ENCODE data around the gene REX1BD. TPM values are rescaled to one million over a fixed set of nuclear protein-coding genes. Genes with fewer than 3 reads are reported as not detected.
A peak's percentile ranks its signal among the peaks of the same experiment; 100 is the strongest.

The REX1BD gene
- total and polyA plus RNA-seq, 2 of the 13 experiments (the other 11 are each of a cell fraction or from before 2014, with no cell fraction given) = 7.5 to 25.4 TPM

- peak; percentile 40; the same call in 1 of the 2 replicates for TF ChIP-seq TOPORS (CRISPR knock-in tag; IDR thresholded peaks at IDR 0.05)
- TF ChIP-seq ZNF30 (CRISPR knock-in tag; IDR thresholded peaks at IDR 0.05) = no peak
- no peak for TF ChIP-seq ZSCAN21 (CRISPR knock-in tag; IDR thresholded peaks at IDR 0.05; ENCODE audit: borderline replicate concordance)
- TF ChIP-seq MED13 (CRISPR knock-in tag; IDR thresholded peaks at IDR 0.05) = 0 out of 2 replicates have a peak, but pooled peaks have one; percentile 16
- no peak for TF ChIP-seq ZNF224 (CRISPR knock-in tag; IDR thresholded peaks at IDR 0.05)
- TF ChIP-seq, protein P1, sequence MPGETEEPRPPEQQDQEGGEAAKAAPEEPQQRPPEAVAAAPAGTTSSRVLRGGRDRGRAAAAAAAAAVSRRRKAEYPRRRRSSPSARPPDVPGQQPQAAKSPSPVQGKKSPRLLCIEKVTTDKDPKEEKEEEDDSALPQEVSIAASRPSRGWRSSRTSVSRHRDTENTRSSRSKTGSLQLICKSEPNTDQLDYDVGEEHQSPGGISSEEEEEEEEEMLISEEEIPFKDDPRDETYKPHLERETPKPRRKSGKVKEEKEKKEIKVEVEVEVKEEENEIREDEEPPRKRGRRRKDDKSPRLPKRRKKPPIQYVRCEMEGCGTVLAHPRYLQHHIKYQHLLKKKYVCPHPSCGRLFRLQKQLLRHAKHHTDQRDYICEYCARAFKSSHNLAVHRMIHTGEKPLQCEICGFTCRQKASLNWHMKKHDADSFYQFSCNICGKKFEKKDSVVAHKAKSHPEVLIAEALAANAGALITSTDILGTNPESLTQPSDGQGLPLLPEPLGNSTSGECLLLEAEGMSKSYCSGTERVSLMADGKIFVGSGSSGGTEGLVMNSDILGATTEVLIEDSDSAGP (CRISPR knock-in tag; IDR thresholded peaks at IDR 0.05; ENCODE audit: borderline replicate concordance) = peak; percentile 90
- TF ChIP-seq ARID3A (IDR thresholded peaks at IDR 0.05; ENCODE audit: low read depth, low read length) = no peak
- TF ChIP-seq ZBTB44 (CRISPR knock-in tag; IDR thresholded peaks at IDR 0.05) = no peak
- peak; percentile 65; the same call in 1 of the 2 replicates for TF ChIP-seq ZNF747 (CRISPR knock-in tag; IDR thresholded peaks at IDR 0.05; ENCODE audit: borderline replicate concordance)
- TF ChIP-seq, protein P2, sequence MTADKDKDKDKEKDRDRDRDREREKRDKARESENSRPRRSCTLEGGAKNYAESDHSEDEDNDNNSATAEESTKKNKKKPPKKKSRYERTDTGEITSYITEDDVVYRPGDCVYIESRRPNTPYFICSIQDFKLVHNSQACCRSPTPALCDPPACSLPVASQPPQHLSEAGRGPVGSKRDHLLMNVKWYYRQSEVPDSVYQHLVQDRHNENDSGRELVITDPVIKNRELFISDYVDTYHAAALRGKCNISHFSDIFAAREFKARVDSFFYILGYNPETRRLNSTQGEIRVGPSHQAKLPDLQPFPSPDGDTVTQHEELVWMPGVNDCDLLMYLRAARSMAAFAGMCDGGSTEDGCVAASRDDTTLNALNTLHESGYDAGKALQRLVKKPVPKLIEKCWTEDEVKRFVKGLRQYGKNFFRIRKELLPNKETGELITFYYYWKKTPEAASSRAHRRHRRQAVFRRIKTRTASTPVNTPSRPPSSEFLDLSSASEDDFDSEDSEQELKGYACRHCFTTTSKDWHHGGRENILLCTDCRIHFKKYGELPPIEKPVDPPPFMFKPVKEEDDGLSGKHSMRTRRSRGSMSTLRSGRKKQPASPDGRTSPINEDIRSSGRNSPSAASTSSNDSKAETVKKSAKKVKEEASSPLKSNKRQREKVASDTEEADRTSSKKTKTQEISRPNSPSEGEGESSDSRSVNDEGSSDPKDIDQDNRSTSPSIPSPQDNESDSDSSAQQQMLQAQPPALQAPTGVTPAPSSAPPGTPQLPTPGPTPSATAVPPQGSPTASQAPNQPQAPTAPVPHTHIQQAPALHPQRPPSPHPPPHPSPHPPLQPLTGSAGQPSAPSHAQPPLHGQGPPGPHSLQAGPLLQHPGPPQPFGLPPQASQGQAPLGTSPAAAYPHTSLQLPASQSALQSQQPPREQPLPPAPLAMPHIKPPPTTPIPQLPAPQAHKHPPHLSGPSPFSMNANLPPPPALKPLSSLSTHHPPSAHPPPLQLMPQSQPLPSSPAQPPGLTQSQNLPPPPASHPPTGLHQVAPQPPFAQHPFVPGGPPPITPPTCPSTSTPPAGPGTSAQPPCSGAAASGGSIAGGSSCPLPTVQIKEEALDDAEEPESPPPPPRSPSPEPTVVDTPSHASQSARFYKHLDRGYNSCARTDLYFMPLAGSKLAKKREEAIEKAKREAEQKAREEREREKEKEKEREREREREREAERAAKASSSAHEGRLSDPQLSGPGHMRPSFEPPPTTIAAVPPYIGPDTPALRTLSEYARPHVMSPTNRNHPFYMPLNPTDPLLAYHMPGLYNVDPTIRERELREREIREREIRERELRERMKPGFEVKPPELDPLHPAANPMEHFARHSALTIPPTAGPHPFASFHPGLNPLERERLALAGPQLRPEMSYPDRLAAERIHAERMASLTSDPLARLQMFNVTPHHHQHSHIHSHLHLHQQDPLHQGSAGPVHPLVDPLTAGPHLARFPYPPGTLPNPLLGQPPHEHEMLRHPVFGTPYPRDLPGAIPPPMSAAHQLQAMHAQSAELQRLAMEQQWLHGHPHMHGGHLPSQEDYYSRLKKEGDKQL (CRISPR knock-in tag; IDR thresholded peaks at IDR 0.05; ENCODE audit: low read depth) = 0 out of 2 replicates have a peak, but pooled peaks have one; percentile 19
- no peak for TF ChIP-seq SNAI1 (CRISPR knock-in tag; IDR thresholded peaks at IDR 0.05; ENCODE audit: borderline replicate concordance)
- TF ChIP-seq GTF3A (CRISPR knock-in tag; conservative IDR thresholded peaks at IDR 0.05) = no peak
- no peak; the same call in 1 of the 2 replicates for TF ChIP-seq PITX1 (CRISPR knock-in tag; IDR thresholded peaks at IDR 0.05)
- TF ChIP-seq PAWR (CRISPR knock-in tag; IDR thresholded peaks at IDR 0.05; ENCODE audit: borderline replicate concordance) = no peak; the same call in 1 of the 2 replicates
- peak; percentile 44; the same call in 1 of the 2 replicates for TF ChIP-seq ELF3 (CRISPR knock-in tag; IDR thresholded peaks at IDR 0.05)
- no peak for TF ChIP-seq SRY (CRISPR knock-in tag; IDR thresholded peaks at IDR 0.05)
- 0 out of 2 replicates have a peak, but pooled peaks have one; percentile 49 for TF ChIP-seq ZFYVE20 (CRISPR knock-in tag; IDR thresholded peaks at IDR 0.05; ENCODE audit: borderline replicate concordance, low read depth)
- TF ChIP-seq TAF15 (IDR thresholded peaks at IDR 0.05; ENCODE audit: low read depth, low read length, poor library complexity, severe bottlenecking) = no peak
Measured at GRCh38 chr19:18588611-18589379, at the start of gene REX1BD (continued).
